ENCODE data around the gene CTH. TPM values are rescaled to one million over a fixed set of nuclear protein-coding genes. Genes with fewer than 3 reads are reported as not detected.

CTH gene
- total and polyA plus RNA-seq, 2 of the 13 experiments (the other 11 are each of a cell fraction or from before 2014, with no cell fraction given), result 8.7 to 19.7 TPM

- peak; percentile 18 for TF ChIP-seq ARID4A (CRISPR knock-in tag; IDR thresholded peaks at IDR 0.05; ENCODE audit: borderline replicate concordance)
- TF ChIP-seq SIN3B (IDR thresholded peaks at IDR 0.05; ENCODE audit: low read length), result 0 out of 2 replicates have a peak, but pooled peaks have one; percentile 8
- TF ChIP-seq ARID2 (CRISPR knock-in tag; IDR thresholded peaks at IDR 0.05; ENCODE audit: borderline replicate concordance), result no peak; the same call in 1 of the 2 replicates
- 0 out of 2 replicates have a peak, but pooled peaks have one; percentile 9 for TF ChIP-seq ZNF891 (CRISPR knock-in tag; IDR thresholded peaks at IDR 0.05)
- 0 out of 2 replicates have a peak, but pooled peaks have one; percentile 9 for TF ChIP-seq SRY (CRISPR knock-in tag; IDR thresholded peaks at IDR 0.05)
- no peak for TF ChIP-seq ISX (CRISPR knock-in tag; conservative IDR thresholded peaks at IDR 0.05)
- no peak for TF ChIP-seq ZNF264 (CRISPR knock-in tag; IDR thresholded peaks at IDR 0.05)
- 0 out of 2 replicates have a peak, but pooled peaks have one; percentile 8 for TF ChIP-seq ZNF574 (CRISPR knock-in tag; IDR thresholded peaks at IDR 0.05)
- TF ChIP-seq ZNF512B (CRISPR knock-in tag; IDR thresholded peaks at IDR 0.05; ENCODE audit: borderline replicate concordance), result no peak
- TF ChIP-seq ZNF563 (CRISPR knock-in tag; IDR thresholded peaks at IDR 0.05), result 0 out of 2 replicates have a peak, but pooled peaks have one; percentile 11
- TF ChIP-seq KDM6A (CRISPR knock-in tag; IDR thresholded peaks at IDR 0.05; ENCODE audit: low read depth), result no peak
- TF ChIP-seq ZNF883 (CRISPR knock-in tag; IDR thresholded peaks at IDR 0.05; ENCODE audit: not compliant biosample characterization), result peak; percentile 3
- TF ChIP-seq ZEB1 (IDR thresholded peaks at IDR 0.05; ENCODE audit: insufficient replicate concordance, low read depth), result peak; percentile 55
- TF ChIP-seq CBX5 (CRISPR knock-in tag; IDR thresholded peaks at IDR 0.05; ENCODE audit: borderline replicate concordance), result 0 out of 2 replicates have a peak, but pooled peaks have one; percentile 1
- peak; percentile 31 for TF ChIP-seq RBM39 (IDR thresholded peaks at IDR 0.05; ENCODE audit: low read depth, low read length, poor library complexity, severe bottlenecking)
- TF ChIP-seq ZNF296 (CRISPR knock-in tag; conservative IDR thresholded peaks at IDR 0.05), result 0 out of 2 replicates have a peak, but pooled peaks have one; percentile 4
- peak; percentile 7; the same call in 1 of the 2 replicates for TF ChIP-seq ZNF580 (CRISPR knock-in tag; IDR thresholded peaks at IDR 0.05; ENCODE audit: borderline replicate concordance, low read depth)
- 0 out of 2 replicates have a peak, but pooled peaks have one; percentile 4 for TF ChIP-seq FOXA3 (CRISPR knock-in tag; IDR thresholded peaks at IDR 0.05)
- peak; percentile 8; the same call in 1 of the 2 replicates for TF ChIP-seq ZNF777 (CRISPR knock-in tag; IDR thresholded peaks at IDR 0.05)
- TF ChIP-seq ASH2L (IDR thresholded peaks at IDR 0.05; ENCODE audit: insufficient read length, low read depth, low read length), result peak; percentile 13
Observed at GRCh38 chr1:70411360-70411844, 334 bp downstream of the CTH start (continued).

All from HepG2 (cell line).